ENCODE measurements around the gene XAGE1B. TPM values are rescaled to one million over a fixed set of nuclear protein-coding genes. Genes with fewer than 3 reads are reported as not detected.
"Not testable (repeated sequence)": the region's sequence is repeated elsewhere in the genome, so short reads cannot be mapped to it uniquely, and the experiment has no call there.

Gene XAGE1B
- total RNA-seq, 2 donors from 2014 or later = not detected

- Histone ChIP-seq H3K4me3 (no peak overlapping the region), H3K27ac (no peak overlapping the region), H3K9ac (ENCODE audit: low read depth in 2 of 2, low read length in 2 of 2) (no peak overlapping the region), H3K9me3 (no peaks in the 10 kb centered on the region), H3K27me3 (no peaks in the 10 kb centered on the region), H3K36me3 (no peaks in the 10 kb centered on the region), H3K4me1 (no peaks in the 10 kb centered on the region)
- no peak for TF ChIP-seq CTCF (IDR thresholded peaks at IDR 0.05)
- no peak for DNase-seq
- intact Hi-C loops (cut with DNase I) = no loop called here
These were observed 27.4 kb upstream of the XAGE1B start for GRCh38 chrX:52544147-52544840.

- Histone ChIP-seq H3K9me3 (no peaks in the 10 kb centered on the region), H3K36me3 (no peaks in the 10 kb centered on the region), H3K4me1 (no peaks in the 10 kb centered on the region), H3K4me3 (no peak overlapping the region), H3K27ac (no peak overlapping the region), H3K27me3 (no peaks in the 10 kb centered on the region), H3K9ac (ENCODE audit: low read depth in 2 of 2, low read length in 2 of 2) (no peak overlapping the region)
- no peak for DNase-seq
- TF ChIP-seq CTCF (IDR thresholded peaks at IDR 0.05) = no peak
- intact Hi-C loops (cut with DNase I) = no loop called here
These were observed 25.4 kb upstream of the XAGE1B start for GRCh38 chrX:52542311-52542710.

GRCh38 chrX:52541051-52541450 lies 24.2 kb upstream of the XAGE1B start:
- H3K9me3 ChIP-seq; H3K4me1 ChIP-seq; H3K9ac ChIP-seq (ENCODE audit: low read depth in 2 of 2, low read length in 2 of 2); DNase-seq; H3K27ac ChIP-seq; H3K27me3 ChIP-seq; intact Hi-C loops (cut with DNase I); H3K36me3 ChIP-seq; H3K4me3 ChIP-seq: not testable (repeated sequence)

GRCh38 chrX:52516110-52516986 lies 515 bp downstream of the XAGE1B start:
- H3K9ac ChIP-seq (ENCODE audit: low read depth in 2 of 2, low read length in 2 of 2); H3K27ac ChIP-seq; H3K4me3 ChIP-seq; H3K27me3 ChIP-seq; H3K9me3 ChIP-seq; intact Hi-C loops (cut with DNase I); H3K36me3 ChIP-seq; DNase-seq; H3K4me1 ChIP-seq: not testable (repeated sequence)

- DNase-seq; H3K27me3 ChIP-seq; intact Hi-C loops (cut with DNase I); H3K9me3 ChIP-seq; H3K9ac ChIP-seq (ENCODE audit: low read depth in 2 of 2, low read length in 2 of 2); H3K4me1 ChIP-seq; H3K36me3 ChIP-seq; H3K4me3 ChIP-seq; H3K27ac ChIP-seq: not testable (repeated sequence)
These were observed 5.7 kb downstream of the XAGE1B start for GRCh38 chrX:52511126-52511525.

- Histone ChIP-seq H3K9ac (ENCODE audit: low read depth in 2 of 2, low read length in 2 of 2) (no peak overlapping the region), H3K36me3 (no peaks in the 10 kb centered on the region), H3K4me1 (no peaks in the 10 kb centered on the region), H3K4me3 (no peak overlapping the region), H3K9me3 (no peaks in the 10 kb centered on the region), H3K27ac (no peak overlapping the region), H3K27me3 (peaks cover 4% of the 10 kb centered on the region)
- DNase-seq = no peak
- TF ChIP-seq CTCF (IDR thresholded peaks at IDR 0.05) = no peak
- intact Hi-C loops (cut with DNase I) = no loop called here
These were observed 6.9 kb downstream of the XAGE1B start for GRCh38 chrX:52509916-52510315.

GRCh38 chrX:52507331-52507730 lies 9.5 kb downstream of the XAGE1B start:
- intact Hi-C loops (cut with DNase I) = no loop called here
- no peak for TF ChIP-seq CTCF (IDR thresholded peaks at IDR 0.05)
- H3K9me3 ChIP-seq = no peaks in the 10 kb centered on the region
- no peak overlapping the region for H3K27ac ChIP-seq
- no peak for DNase-seq
- no peaks in the 10 kb centered on the region for H3K4me1 ChIP-seq
- H3K9ac ChIP-seq (ENCODE audit: low read depth in 2 of 2, low read length in 2 of 2) = no peak overlapping the region
- peaks cover 4% of the 10 kb centered on the region for H3K27me3 ChIP-seq
- no peak overlapping the region for H3K4me3 ChIP-seq
- no peaks in the 10 kb centered on the region for H3K36me3 ChIP-seq

All from colonic mucosa (tissue), 4 donors.